Measurements from ENCODE around the gene DCAF8L2. TPM values are rescaled to one million over a fixed set of nuclear protein-coding genes. Genes with fewer than 3 reads are reported as not detected.

Gene DCAF8L2
- under 0.01 TPM in 1 of 2 replicates, not detected in the other for total RNA-seq

DNA sequence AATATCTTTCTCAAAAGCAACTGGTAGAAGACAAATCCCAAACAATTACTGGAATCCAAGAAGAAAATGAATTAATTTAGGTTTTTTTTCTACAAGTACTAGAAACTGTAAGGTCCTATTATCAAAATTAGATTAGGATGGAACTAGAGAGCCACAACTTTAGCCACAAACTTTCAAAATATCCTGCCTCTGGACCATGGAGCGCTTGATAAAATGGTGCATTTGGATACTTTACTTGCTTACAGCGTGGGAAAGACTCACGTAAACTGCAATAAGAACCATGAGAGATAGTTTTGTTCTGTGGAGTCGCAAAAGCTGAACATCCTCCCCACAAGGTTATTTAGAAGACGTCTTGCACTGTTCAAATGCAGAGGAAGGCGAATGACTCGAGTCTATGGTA, at the start of gene DCAF8L2:
Gene DCAF8L2 (plus strand): TSS at position 301 of the 400 bp plus-strand sequence. CDS start 156,552 bp downstream, outside the sequence.

Other genes with a start within 250 kb of the DCAF8L2 start
- not detected in 2 replicates for gene PPP4R3C, start 127.0 kb upstream of the DCAF8L2 start, total RNA-seq
- not detected in 2 replicates for gene MAGEB10, start 217.6 kb downstream of the DCAF8L2 start, total RNA-seq

Data from smooth muscle cell of bladder (primary cell).